ENCODE measurements around the gene MACROD2.

DNA sequence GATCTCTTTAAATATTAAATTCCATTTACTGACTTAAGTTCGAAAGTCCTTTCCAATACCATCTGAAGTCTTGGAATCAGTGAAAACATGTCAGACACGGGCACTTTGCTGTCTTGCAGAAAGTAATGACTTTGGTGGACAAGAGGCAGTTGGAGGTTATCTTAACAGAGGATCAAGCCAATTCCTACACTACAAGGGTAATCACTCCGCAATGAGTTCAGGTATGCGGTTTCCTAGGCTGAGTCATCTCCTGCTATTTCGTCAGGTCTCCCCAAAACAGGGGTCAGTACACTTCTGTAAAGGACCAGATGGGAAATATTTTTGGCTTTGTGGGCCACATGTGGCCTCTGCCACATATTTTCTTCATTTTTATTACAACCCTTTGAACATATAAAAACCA, 1921.3 kb downstream of the MACROD2 start:
- TF ChIP-seq, protein P1, sequence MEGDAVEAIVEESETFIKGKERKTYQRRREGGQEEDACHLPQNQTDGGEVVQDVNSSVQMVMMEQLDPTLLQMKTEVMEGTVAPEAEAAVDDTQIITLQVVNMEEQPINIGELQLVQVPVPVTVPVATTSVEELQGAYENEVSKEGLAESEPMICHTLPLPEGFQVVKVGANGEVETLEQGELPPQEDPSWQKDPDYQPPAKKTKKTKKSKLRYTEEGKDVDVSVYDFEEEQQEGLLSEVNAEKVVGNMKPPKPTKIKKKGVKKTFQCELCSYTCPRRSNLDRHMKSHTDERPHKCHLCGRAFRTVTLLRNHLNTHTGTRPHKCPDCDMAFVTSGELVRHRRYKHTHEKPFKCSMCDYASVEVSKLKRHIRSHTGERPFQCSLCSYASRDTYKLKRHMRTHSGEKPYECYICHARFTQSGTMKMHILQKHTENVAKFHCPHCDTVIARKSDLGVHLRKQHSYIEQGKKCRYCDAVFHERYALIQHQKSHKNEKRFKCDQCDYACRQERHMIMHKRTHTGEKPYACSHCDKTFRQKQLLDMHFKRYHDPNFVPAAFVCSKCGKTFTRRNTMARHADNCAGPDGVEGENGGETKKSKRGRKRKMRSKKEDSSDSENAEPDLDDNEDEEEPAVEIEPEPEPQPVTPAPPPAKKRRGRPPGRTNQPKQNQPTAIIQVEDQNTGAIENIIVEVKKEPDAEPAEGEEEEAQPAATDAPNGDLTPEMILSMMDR (IDR thresholded peaks at IDR 0.05; ENCODE audit: insufficient read depth, low read depth, low read length) = no peak
- no peak for TF ChIP-seq EZH2 (IDR thresholded peaks at IDR 0.05; ENCODE audit: insufficient read depth, low read length)
